ENCODE results near the gene MUC2.
A peak's percentile ranks its signal among the peaks of the same experiment; 100 is the strongest.

MUC2 gene

DNA sequence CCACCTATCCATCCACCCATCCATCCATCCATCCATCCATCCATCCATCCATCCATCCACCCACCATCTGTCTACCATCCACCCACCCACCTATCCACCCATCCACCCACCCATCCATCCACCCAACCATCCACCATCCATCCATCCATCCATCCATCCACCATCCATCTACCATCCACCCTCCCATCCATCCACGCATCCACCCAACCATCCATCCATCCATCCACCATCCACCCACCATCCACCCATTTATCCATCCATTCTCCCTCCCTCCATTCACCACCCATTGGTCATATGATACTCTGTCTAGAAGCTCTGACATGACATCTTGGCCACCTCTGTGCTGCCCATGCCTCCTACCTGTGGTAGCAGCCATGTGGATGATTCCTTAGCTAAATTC is 31.7 kb downstream of the MUC2 start:
- H3K9me3 ChIP-seq (ENCODE audit: insufficient read depth, low read depth, low read length) = peaks cover 79% of the 10 kb centered on the region
- H3K14ac ChIP-seq (ENCODE audit: low read length) = no peak overlapping the region
- H3K27me3 ChIP-seq (ENCODE audit: insufficient read depth, low read length) = no peaks in the 10 kb centered on the region
- no peaks in the 10 kb centered on the region for H3K36me3 ChIP-seq (ENCODE audit: control insufficient read depth in 1 of 2, insufficient read depth in 2 of 2, low read length in 2 of 2)
- no peak overlapping the region for H3K27ac ChIP-seq (ENCODE audit: low read depth, low read length)
- H4K8ac ChIP-seq (ENCODE audit: low read depth, low read length) = no peak overlapping the region
- no peak for DNase-seq
- no peak overlapping the region for H2AK5ac ChIP-seq (ENCODE audit: low read length)
- no peak overlapping the region for H4K91ac ChIP-seq (ENCODE audit: low read depth, low read length)
- no peak overlapping the region for H2BK5ac ChIP-seq (ENCODE audit: low read depth, low read length, poor library complexity)
- H2BK12ac ChIP-seq (ENCODE audit: low read length) = no peak overlapping the region
- no peak overlapping the region for H3K4ac ChIP-seq (ENCODE audit: low read depth, low read length)
- H3K18ac ChIP-seq (ENCODE audit: low read length) = no peak overlapping the region
- no peak overlapping the region for H3K9ac ChIP-seq (ENCODE audit: low read length)
- H2BK120ac ChIP-seq (ENCODE audit: insufficient read depth, low read length, poor library complexity) = no peak overlapping the region
- no peaks in the 10 kb centered on the region for H3K79me1 ChIP-seq (ENCODE audit: low read length)
- no peak overlapping the region for H2AFZ ChIP-seq (ENCODE audit: insufficient read depth, low read length, poor library complexity)
- WGBS (ENCODE audit: extremely low coverage, insufficient coverage, insufficient read length) = 100% methylated on average over 1 of the region's 1 CpG
- no peaks in the 10 kb centered on the region for H3K4me1 ChIP-seq (ENCODE audit: control insufficient read depth in 1 of 2, insufficient read depth in 2 of 2, low read length in 2 of 2)
- no peak overlapping the region for H3K23ac ChIP-seq (ENCODE audit: low read length)
- no peaks in the 10 kb centered on the region for H3K79me2 ChIP-seq (ENCODE audit: control insufficient read depth, insufficient read depth, low read length, poor library complexity)
- no peak overlapping the region for H4K12ac ChIP-seq (ENCODE audit: low read depth, low read length)
- H3K4me2 ChIP-seq (ENCODE audit: low read length) = no peak overlapping the region
- H3K4me3 ChIP-seq (ENCODE audit: low read depth, low read length) = no peak overlapping the region

GRCh38 chr11:1107316-1108245 is 32.9 kb downstream of the MUC2 start:
- no peak overlapping the region for H3K23ac ChIP-seq (ENCODE audit: low read length)
- no peaks in the 10 kb centered on the region for H3K79me2 ChIP-seq (ENCODE audit: control insufficient read depth, insufficient read depth, low read length, poor library complexity)
- no peak overlapping the region for H2BK5ac ChIP-seq (ENCODE audit: low read depth, low read length, poor library complexity)
- no peak overlapping the region for H4K91ac ChIP-seq (ENCODE audit: low read depth, low read length)
- DNase-seq = no peak
- H3K4me2 ChIP-seq (ENCODE audit: low read length) = no peak overlapping the region
- H3K27ac ChIP-seq (ENCODE audit: low read depth, low read length) = no peak overlapping the region
- WGBS (ENCODE audit: extremely low coverage, insufficient coverage, insufficient read length) = no CpG with 5 or more reads among the region's 32 CpGs
- H3K36me3 ChIP-seq (ENCODE audit: control insufficient read depth in 1 of 2, insufficient read depth in 2 of 2, low read length in 2 of 2) = no peaks in the 10 kb centered on the region
- no peak overlapping the region for H3K18ac ChIP-seq (ENCODE audit: low read length)
- no peak overlapping the region for H2AFZ ChIP-seq (ENCODE audit: insufficient read depth, low read length, poor library complexity)
- no peak overlapping the region for H3K14ac ChIP-seq (ENCODE audit: low read length)
- no peak overlapping the region for H2BK120ac ChIP-seq (ENCODE audit: insufficient read depth, low read length, poor library complexity)
- no peaks in the 10 kb centered on the region for H3K4me1 ChIP-seq (ENCODE audit: control insufficient read depth in 1 of 2, insufficient read depth in 2 of 2, low read length in 2 of 2)
- no peak overlapping the region for H4K12ac ChIP-seq (ENCODE audit: low read depth, low read length)
- peaks cover 71% of the 10 kb centered on the region for H3K9me3 ChIP-seq (ENCODE audit: insufficient read depth, low read depth, low read length)
- no peaks in the 10 kb centered on the region for H3K27me3 ChIP-seq (ENCODE audit: insufficient read depth, low read length)
- no peak overlapping the region for H3K4ac ChIP-seq (ENCODE audit: low read depth, low read length)
- peak overlapping the region; percentile 20 for H3K4me3 ChIP-seq (ENCODE audit: low read depth, low read length)
- no peak overlapping the region for H2BK12ac ChIP-seq (ENCODE audit: low read length)
- H3K79me1 ChIP-seq (ENCODE audit: low read length) = no peaks in the 10 kb centered on the region
- no peak overlapping the region for H2AK5ac ChIP-seq (ENCODE audit: low read length)
- no peak overlapping the region for H3K9ac ChIP-seq (ENCODE audit: low read length)
- no peak overlapping the region for H4K8ac ChIP-seq (ENCODE audit: low read depth, low read length)

GRCh38 chr11:1108246-1108900 is 33.7 kb downstream of the MUC2 start:
- no peak overlapping the region for H3K4me3 ChIP-seq (ENCODE audit: low read depth, low read length)
- no peak overlapping the region for H3K27ac ChIP-seq (ENCODE audit: low read depth, low read length)
- H3K27me3 ChIP-seq (ENCODE audit: insufficient read depth, low read length) = no peaks in the 10 kb centered on the region
- H4K12ac ChIP-seq (ENCODE audit: low read depth, low read length) = no peak overlapping the region
- H3K4me2 ChIP-seq (ENCODE audit: low read length) = no peak overlapping the region
- no peaks in the 10 kb centered on the region for H3K79me1 ChIP-seq (ENCODE audit: low read length)
- H3K36me3 ChIP-seq (ENCODE audit: control insufficient read depth in 1 of 2, insufficient read depth in 2 of 2, low read length in 2 of 2) = no peaks in the 10 kb centered on the region
- H2BK12ac ChIP-seq (ENCODE audit: low read length) = no peak overlapping the region
- no peak overlapping the region for H2BK5ac ChIP-seq (ENCODE audit: low read depth, low read length, poor library complexity)
- H3K9ac ChIP-seq (ENCODE audit: low read length) = no peak overlapping the region
- no peak overlapping the region for H3K14ac ChIP-seq (ENCODE audit: low read length)
- H3K4me1 ChIP-seq (ENCODE audit: control insufficient read depth in 1 of 2, insufficient read depth in 2 of 2, low read length in 2 of 2) = no peaks in the 10 kb centered on the region
- no CpG with 5 or more reads among the region's 29 CpGs for WGBS (ENCODE audit: extremely low coverage, insufficient coverage, insufficient read length)
- no peak overlapping the region for H2BK120ac ChIP-seq (ENCODE audit: insufficient read depth, low read length, poor library complexity)
- no peaks in the 10 kb centered on the region for H3K79me2 ChIP-seq (ENCODE audit: control insufficient read depth, insufficient read depth, low read length, poor library complexity)
- no peak overlapping the region for H4K8ac ChIP-seq (ENCODE audit: low read depth, low read length)
- no peak overlapping the region for H2AFZ ChIP-seq (ENCODE audit: insufficient read depth, low read length, poor library complexity)
- DNase-seq = no peak
- H3K4ac ChIP-seq (ENCODE audit: low read depth, low read length) = no peak overlapping the region
- H3K9me3 ChIP-seq (ENCODE audit: insufficient read depth, low read depth, low read length) = peaks cover 64% of the 10 kb centered on the region
- no peak overlapping the region for H3K23ac ChIP-seq (ENCODE audit: low read length)
- H3K18ac ChIP-seq (ENCODE audit: low read length) = no peak overlapping the region
- H4K91ac ChIP-seq (ENCODE audit: low read depth, low read length) = no peak overlapping the region
- no peak overlapping the region for H2AK5ac ChIP-seq (ENCODE audit: low read length)

DNA sequence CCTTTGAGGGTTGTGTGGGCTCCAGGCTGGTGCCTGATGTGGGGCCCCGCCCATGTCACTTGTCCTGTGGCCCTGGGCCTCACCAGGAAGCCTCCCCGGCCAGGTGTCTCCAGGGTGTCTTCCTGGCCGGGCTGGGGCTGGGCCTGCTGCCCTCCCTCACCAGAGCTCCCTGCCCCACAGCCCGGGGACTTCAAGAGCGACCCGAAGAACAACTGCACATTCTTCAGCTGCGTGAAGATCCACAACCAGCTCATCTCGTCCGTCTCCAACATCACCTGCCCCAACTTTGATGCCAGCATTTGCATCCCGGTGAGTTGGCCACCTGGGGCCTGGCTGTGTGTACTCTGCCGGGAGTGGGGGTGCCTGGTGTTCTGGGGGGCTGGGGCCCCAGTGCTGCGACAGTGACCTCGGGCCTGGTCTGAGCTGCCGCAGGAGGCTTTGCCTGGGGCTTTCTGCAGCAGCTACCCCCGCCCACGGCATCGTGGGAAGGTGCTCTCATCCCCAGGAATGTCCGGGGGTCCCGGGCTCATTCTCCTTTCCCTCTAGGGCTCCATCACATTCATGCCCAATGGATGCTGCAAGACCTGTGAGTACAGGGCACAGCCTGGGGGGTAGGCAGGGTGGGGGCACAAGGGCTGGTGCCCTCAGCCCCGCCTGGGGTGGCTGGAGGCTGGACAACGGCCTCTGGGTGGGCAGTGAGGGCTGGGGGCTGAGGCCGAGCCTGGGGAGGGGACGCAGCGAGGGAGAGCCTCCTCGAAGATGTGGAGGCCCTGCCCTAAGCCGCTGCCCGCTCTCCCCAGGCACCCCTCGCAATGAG is 34.6 kb downstream of the MUC2 start:
- Histone ChIP-seq H3K4ac (ENCODE audit: low read depth, low read length) (no peak overlapping the region), H4K8ac (ENCODE audit: low read depth, low read length) (no peak overlapping the region), H3K79me1 (ENCODE audit: low read length) (no peaks in the 10 kb centered on the region), H2BK120ac (ENCODE audit: insufficient read depth, low read length, poor library complexity) (no peak overlapping the region), H3K4me3 (ENCODE audit: low read depth, low read length) (peak overlapping the region; percentile 36), H2BK5ac (ENCODE audit: low read depth, low read length, poor library complexity) (no peak overlapping the region), H2AK5ac (ENCODE audit: low read length) (no peak overlapping the region), H2AFZ (ENCODE audit: insufficient read depth, low read length, poor library complexity) (no peak overlapping the region), H3K14ac (ENCODE audit: low read length) (no peak overlapping the region), H3K36me3 (ENCODE audit: control insufficient read depth in 1 of 2, insufficient read depth in 2 of 2, low read length in 2 of 2) (no peaks in the 10 kb centered on the region), H3K79me2 (ENCODE audit: control insufficient read depth, insufficient read depth, low read length, poor library complexity) (no peaks in the 10 kb centered on the region), H3K27ac (ENCODE audit: low read depth, low read length) (no peak overlapping the region), H3K4me2 (ENCODE audit: low read length) (no peak overlapping the region), H3K27me3 (ENCODE audit: insufficient read depth, low read length) (no peaks in the 10 kb centered on the region), H3K9me3 (ENCODE audit: insufficient read depth, low read depth, low read length) (peaks cover 55% of the 10 kb centered on the region), H3K9ac (ENCODE audit: low read length) (no peak overlapping the region), H4K91ac (ENCODE audit: low read depth, low read length) (no peak overlapping the region), H3K4me1 (ENCODE audit: control insufficient read depth in 1 of 2, insufficient read depth in 2 of 2, low read length in 2 of 2) (no peaks in the 10 kb centered on the region), H3K18ac (ENCODE audit: low read length) (no peak overlapping the region), H2BK12ac (ENCODE audit: low read length) (no peak overlapping the region), H3K23ac (ENCODE audit: low read length) (no peak overlapping the region), H4K12ac (ENCODE audit: low read depth, low read length) (no peak overlapping the region)
- DNase-seq = peak in 1 of 2 donors; percentile 12
- WGBS (ENCODE audit: extremely low coverage, insufficient coverage, insufficient read length) = no CpG with 5 or more reads among the region's 28 CpGs
